Muscle layer of duodenum (tissue), 2 donors: ENCODE results near the gene PRR12.
"Not testable (repeated sequence)": the region's sequence is repeated elsewhere in the genome, so short reads cannot be mapped to it uniquely, and the experiment has no call there.

Experiments used
- H3K27ac ChIP-seq: one replicate; pipeline ENCODE4 v1.7.0; 2013; ENCODE audit warnings: mild to moderate bottlenecking, low read length
- H3K27me3 ChIP-seq: one replicate; pipeline ENCODE4 v1.7.0; 2013; ENCODE audit warnings: low read depth, mild to moderate bottlenecking, control low read depth, low read length
- H3K36me3 ChIP-seq, 2 donors: one replicate each; pipeline ENCODE4 v1.7.0; 2013; ENCODE audit warnings: low read length in 2 of 2, control low read depth in 1 of 2, mild to moderate bottlenecking in 1 of 2; ENCODE audit not compliant: insufficient read depth in 2 of 2, control insufficient read depth in 1 of 2
- H3K4me1 ChIP-seq, 2 donors: one replicate each; pipeline ENCODE4 v1.7.0; 2013; ENCODE audit warnings: low read length in 2 of 2, mild to moderate bottlenecking in 2 of 2, control low read depth in 1 of 2, moderate library complexity in 1 of 2; ENCODE audit not compliant: insufficient read depth in 2 of 2, control insufficient read depth in 1 of 2
- H3K4me3 ChIP-seq, 2 donors: one replicate each; pipeline ENCODE4 v1.7.0; 2013; ENCODE audit warnings: low read length in 2 of 2, low read depth in 1 of 2, mild to moderate bottlenecking in 1 of 2
- H3K9me3 ChIP-seq, 2 donors: one replicate each; pipeline ENCODE4 v1.7.0; 2013; ENCODE audit warnings: low read length in 2 of 2, control low read depth in 1 of 2, mild to moderate bottlenecking in 1 of 2; ENCODE audit not compliant: control insufficient read depth in 1 of 2
- donor health status: healthy.

Gene PRR12

DNA sequence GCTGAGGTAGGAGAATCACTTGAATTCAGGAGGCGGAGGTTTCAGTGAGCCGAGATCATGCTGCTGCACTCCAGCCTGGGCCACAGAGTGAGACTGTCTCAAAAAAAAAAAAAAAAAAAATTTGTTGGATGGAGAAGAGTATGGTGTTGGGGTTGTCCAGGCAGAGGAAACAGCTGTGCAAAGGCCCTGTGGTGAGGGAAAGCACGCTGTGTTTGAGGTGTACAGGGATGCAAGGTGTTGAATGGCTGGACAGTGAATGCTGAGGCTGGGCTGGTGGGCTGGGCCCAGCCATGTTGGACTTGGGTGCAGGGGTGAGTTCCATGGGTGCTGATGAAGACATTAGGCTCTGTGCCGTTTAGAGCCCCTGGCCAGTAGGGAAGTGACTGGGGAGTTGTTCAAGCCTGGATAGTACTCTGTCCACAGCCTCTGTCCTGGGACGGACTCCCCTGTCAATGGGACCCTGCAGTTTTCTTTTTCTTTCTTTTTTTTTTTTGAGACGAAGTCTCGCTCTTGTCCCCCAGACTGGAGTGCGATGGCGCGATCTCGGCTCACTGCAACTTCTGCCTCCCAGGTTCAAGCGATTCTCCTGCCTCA is 18.6 kb downstream of the PRR12 start:
- H3K27ac ChIP-seq: no peak overlapping the region

DNA sequence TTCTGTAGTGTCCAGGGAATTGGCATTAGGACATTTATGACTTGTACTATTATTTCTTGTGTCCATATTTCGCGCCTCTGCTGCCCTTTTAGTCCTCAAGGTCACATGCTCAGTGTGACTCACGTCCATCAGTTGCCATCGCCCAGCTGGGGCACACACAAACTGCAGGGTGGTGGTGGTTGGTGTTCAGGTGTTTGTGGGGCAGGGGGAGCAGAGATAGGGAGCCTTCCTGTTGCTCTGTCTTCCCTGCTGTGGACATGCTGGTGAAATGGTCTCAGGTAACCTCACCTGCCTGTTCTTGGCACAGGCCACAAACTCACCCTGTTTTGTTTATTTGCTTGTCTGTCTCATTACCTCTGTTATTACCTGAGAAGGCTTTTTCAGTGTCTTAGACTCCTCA is 22.4 kb downstream of the PRR12 start:
- H3K27ac ChIP-seq: no peak overlapping the region
- peaks cover 15 to 56% of the 10 kb centered on the region in 2 donors for H3K36me3 ChIP-seq
- H3K4me1 ChIP-seq: peaks cover 0 to 3% of the 10 kb centered on the region in 2 donors
- H3K4me3 ChIP-seq: no peak overlapping the region
- no peaks in the 10 kb centered on the region for H3K9me3 ChIP-seq
- H3K27me3 ChIP-seq: no peaks in the 10 kb centered on the region

More for the DNA sequence above, 18.6 kb downstream of the PRR12 start:
- H3K27me3 ChIP-seq: no peaks in the 10 kb centered on the region
- no peak overlapping the region for H3K4me3 ChIP-seq
- H3K36me3 ChIP-seq: peaks cover 3 to 41% of the 10 kb centered on the region in 2 donors
- peaks cover 0 to 3% of the 10 kb centered on the region in 2 donors for H3K4me1 ChIP-seq
- H3K9me3 ChIP-seq: no peaks in the 10 kb centered on the region

DNA sequence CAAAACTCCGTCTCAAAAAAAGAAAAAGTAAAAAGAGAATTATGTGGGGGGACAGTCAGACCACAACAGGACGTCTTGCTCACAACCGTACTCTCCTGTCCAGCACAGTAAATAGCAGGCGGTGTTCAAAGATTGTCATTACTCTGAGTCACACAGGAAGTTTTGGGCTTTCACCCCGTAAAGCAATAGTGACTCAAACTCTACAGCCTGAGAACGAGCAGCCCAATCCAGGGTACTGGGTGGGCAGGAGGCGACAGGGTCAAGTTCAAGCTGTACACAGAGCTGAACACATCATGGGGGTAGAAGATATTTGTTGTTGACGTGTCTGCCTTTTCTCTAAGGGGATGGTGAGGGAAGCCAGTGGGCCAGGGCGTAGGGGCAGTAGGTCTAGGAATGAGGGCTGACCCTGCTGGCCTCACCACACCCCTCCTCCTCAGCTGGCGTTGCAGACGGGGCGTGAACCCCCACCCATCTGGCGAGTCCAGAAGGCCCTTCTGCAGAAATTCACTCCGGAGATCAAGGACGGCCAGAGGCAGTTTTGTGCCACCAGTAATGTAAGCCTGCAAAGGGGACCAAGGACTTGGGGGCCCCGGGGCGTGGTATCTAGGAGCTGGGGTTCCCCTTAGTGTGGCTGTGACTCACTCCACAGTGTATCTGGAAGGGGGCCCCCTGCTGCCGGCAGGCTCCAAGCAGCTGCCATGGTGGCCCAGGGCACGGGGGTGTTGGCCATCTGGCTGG is 23.3 kb downstream of the PRR12 start:
- H3K4me1 ChIP-seq: peaks cover 0 to 3% of the 10 kb centered on the region in 2 donors
- no peaks in the 10 kb centered on the region for H3K27me3 ChIP-seq
- peaks cover 15 to 53% of the 10 kb centered on the region in 2 donors for H3K36me3 ChIP-seq
- no peaks in the 10 kb centered on the region for H3K9me3 ChIP-seq
- H3K4me3 ChIP-seq: no peak overlapping the region
- no peak overlapping the region for H3K27ac ChIP-seq

DNA sequence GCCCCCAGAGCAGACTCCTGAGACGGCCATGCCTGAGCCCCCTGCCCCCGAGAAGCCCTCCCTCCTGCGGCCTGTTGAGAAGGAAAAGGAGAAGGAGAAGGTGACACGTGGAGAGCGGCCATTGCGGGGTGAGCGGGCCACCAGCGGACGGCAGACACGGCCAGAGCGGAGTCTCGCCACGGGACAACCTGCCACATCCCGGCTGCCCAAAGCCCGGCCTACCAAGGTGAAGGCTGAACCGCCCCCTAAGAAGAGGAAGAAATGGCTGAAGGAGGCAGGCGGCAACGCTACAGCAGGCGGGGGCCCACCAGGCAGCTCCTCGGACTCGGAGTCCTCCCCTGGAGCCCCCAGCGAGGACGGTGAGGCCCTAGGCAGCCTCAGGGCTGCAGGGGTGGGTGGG is 24.9 kb downstream of the PRR12 start:
- Histone ChIP-seq H3K4me1 (peaks cover 0 to 3% of the 10 kb centered on the region in 2 donors), H3K27me3 (no peaks in the 10 kb centered on the region), H3K36me3 (peaks cover 20 to 57% of the 10 kb centered on the region in 2 donors), H3K9me3 (no peaks in the 10 kb centered on the region), H3K4me3 (no peak overlapping the region), H3K27ac (no peak overlapping the region)

DNA sequence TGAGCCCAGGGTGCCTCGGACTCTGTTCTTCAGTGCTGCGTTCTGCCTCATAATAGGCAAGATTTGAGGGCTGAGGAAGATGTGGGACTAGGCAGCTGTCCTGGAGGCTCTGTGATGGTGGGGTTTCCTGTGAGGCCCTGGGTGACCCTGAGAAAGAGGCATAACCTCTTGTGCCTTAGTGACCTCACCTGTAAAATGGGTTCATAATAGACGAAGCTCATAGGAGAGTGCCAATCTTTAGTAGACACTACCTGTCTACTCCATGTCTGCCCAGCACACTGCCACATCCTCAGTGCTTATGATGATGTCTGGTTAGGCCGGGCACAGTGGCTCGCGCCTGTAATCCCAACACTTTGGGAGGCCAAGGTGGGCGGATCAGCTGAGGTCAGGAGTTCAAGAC is 25.6 kb downstream of the PRR12 start:
- Histone ChIP-seq H3K4me1 (peaks cover 0 to 3% of the 10 kb centered on the region in 2 donors), H3K27ac (no peak overlapping the region), H3K9me3 (no peaks in the 10 kb centered on the region), H3K27me3 (no peaks in the 10 kb centered on the region), H3K4me3 (no peak overlapping the region), H3K36me3 (peaks cover 20 to 57% of the 10 kb centered on the region in 2 donors)

DNA sequence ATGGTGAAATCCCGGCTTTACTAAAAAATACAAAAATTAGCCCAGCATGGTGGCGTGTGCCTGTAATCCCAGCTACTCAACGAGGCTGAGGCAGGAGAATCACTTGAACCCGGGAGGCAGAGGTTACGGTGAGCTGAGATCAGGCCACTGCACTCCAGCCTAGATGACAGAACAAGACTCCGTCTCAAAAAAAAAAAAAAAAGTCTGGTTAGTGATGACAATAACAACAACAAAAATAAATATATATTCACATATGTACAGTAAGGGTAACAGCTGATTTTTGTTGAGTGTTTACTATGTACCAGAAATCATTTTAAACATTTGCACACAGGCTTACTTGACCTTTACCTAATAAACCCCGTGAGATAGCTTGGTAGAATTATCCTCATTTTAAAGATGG is 26.0 kb downstream of the PRR12 start:
- Histone ChIP-seq H3K27me3 (no peaks in the 10 kb centered on the region), H3K9me3 (no peaks in the 10 kb centered on the region), H3K4me3 (no peak overlapping the region), H3K27ac (no peak overlapping the region), H3K36me3 (peaks cover 20 to 57% of the 10 kb centered on the region in 2 donors), H3K4me1 (peaks cover 0 to 3% of the 10 kb centered on the region in 2 donors)

DNA sequence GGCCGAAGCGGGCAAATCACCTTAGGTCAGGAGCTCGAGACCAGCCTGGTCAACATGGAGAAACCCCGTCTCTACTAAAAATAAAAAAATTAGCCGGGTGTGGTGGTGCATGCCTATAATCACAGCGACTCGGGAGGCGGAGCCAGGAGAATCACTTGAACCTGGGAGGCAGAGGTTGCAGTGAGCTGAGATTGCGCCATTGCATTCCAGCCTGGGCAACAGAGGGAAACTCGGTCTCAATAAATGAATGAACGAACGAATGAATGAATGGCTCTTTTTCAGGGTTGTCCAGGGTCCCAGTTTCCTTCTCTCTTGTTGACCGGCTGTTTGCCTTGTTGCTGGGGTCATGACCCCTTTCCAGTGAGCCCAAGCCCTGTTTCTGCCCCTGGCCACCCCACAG is 26.9 kb downstream of the PRR12 start:
- H3K4me1 ChIP-seq, H3K4me3 ChIP-seq, H3K27me3 ChIP-seq, H3K27ac ChIP-seq, H3K9me3 ChIP-seq: not testable (repeated sequence)
- H3K36me3 ChIP-seq: peaks cover 20 to 57% of the 10 kb centered on the region in 2 donors

DNA sequence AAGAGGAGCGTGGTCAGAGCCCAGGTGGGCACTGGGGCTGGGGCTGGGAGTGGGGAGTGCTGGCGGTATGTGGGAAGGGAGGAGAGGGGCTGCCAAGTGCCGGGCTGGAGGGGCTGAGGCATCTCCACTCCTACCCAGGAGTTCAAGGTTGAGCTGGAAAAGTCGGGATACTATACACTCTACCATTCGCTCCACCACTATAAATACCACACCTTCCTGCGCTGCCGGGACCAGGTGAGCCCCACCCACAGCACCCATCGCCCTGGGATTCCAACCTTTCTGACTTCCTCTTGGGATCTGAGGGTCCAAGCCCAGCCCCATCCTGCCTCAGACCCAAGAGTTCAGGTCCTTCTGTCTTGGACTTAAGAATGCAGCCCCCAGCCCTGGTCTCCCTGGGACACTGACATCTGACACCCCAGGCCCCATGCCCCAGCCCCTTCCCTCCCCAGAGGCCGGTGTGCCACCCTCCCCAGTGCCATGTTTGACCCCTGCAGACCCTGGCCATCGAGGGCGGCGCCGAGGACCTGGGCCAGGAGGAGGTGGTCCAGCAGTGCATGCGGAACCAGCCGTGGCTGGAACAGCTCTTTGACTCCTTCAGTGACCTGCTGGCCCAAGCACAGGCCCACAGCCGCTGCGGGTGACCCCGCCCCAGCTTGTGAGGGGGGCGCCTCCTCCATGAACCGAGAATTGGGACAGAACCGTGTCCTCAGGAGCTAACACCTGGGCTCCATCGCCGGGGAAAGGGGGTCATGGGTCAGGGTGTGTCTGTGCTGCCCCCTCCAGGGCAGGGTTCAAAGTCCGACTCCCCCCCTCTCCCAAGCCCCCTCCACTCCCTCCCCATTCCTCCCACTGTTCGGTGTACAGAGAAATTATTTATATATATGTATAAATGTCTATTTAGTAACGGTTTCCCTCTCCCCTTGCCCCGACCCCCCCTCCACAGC is 34.3 kb downstream of the PRR12 start:
- Histone ChIP-seq H3K27ac (no peak overlapping the region), H3K27me3 (no peaks in the 10 kb centered on the region), H3K4me3 (no peak overlapping the region), H3K36me3 (peaks cover 8 to 31% of the 10 kb centered on the region in 2 donors), H3K9me3 (no peaks in the 10 kb centered on the region), H3K4me1 (no peaks in the 10 kb centered on the region)

DNA sequence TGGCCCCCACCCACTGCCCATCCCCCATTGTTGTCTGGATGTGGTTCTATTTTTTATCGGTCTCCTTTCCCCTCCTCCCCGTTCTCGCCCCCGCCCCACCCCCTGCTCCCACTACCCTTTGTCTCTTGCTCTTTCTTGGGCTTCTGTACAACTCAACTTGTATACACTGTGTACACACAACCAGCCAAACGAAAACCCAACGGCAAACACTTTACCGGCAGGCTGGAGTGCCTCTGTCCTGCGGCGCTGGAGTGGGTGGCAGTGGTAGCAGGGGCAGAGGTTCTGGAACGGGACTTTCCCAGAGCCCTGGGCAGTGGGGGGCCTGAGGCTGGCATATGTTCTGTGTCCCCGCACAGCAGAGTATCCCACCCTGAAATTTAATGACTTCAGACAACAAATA is 35.2 kb downstream of the PRR12 start:
- no peak overlapping the region for H3K4me3 ChIP-seq
- no peak overlapping the region for H3K27ac ChIP-seq
- H3K36me3 ChIP-seq: peaks cover 7 to 28% of the 10 kb centered on the region in 2 donors
- H3K9me3 ChIP-seq: no peaks in the 10 kb centered on the region
- no peaks in the 10 kb centered on the region for H3K27me3 ChIP-seq
- H3K4me1 ChIP-seq: peaks cover 0 to 9% of the 10 kb centered on the region in 2 donors

DNA sequence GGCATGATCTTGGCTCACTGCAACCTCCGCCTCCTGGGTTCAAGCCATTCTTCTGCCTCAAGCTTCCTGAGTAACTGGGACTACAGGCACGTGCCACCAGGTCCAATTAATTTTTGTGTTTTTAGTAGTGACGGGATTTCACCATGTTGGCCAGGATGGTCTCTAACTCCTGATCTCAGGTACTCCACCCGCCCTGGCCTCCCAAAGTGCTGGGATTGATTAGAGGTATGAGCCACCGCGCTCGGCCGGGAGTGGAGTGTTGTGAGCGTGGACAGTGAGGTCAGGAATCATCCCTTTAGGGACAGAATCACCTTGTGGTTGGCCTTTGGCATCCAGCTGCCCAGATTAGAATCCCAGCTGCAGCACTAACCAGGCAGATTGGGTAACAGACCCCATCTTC is 38.7 kb downstream of the PRR12 start:
- H3K27me3 ChIP-seq: no peaks in the 10 kb centered on the region
- H3K36me3 ChIP-seq: peaks cover 7 to 24% of the 10 kb centered on the region in 2 donors
- no peaks in the 10 kb centered on the region for H3K9me3 ChIP-seq
- no peak overlapping the region for H3K27ac ChIP-seq
- H3K4me3 ChIP-seq: no peak overlapping the region
- peaks cover 0 to 10% of the 10 kb centered on the region in 2 donors for H3K4me1 ChIP-seq

DNA sequence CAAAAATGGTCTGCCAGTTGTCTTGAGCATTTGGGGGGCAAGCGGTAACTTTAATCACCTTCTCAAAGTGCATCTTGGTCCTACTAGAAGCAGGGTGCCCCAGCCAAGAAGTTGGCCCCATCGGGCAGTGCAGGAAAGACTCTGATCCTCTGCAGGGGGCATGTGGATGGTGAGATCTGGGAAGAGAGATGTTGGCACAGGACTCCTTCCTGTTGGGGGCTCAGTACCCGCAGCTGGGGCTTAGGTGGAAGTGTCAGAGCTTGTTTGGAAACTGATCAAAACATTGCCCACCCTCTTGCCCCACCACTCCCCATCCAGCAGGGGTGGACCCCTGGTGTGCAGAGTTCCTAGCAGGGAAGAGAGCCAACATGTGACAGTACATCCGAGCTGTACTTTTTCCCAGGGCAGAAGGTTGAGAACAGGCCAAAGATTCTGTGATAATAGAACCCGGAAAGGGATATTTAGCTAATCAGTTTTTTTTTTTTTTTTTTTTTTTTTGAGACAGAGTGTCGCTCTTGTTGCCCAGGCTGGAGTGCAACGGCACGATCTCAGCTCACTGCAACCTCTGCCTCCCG is 40.1 kb downstream of the PRR12 start:
- Histone ChIP-seq H3K4me1 (peaks cover 0 to 10% of the 10 kb centered on the region in 2 donors), H3K4me3 (no peak overlapping the region), H3K9me3 (no peaks in the 10 kb centered on the region), H3K36me3 (peaks cover 7 to 22% of the 10 kb centered on the region in 2 donors), H3K27ac (no peak overlapping the region), H3K27me3 (no peaks in the 10 kb centered on the region)
